SH-SY5Y (cell line): ENCODE data around the gene AP1S3.

ENCODE experiments used
- GATA2 ChIP-seq: IDR thresholded peaks from 2 replicates; pipeline ENCODE4 v1.6.1; 2011; ENCODE audit warnings: mild to moderate bottlenecking, low read depth, low read length
- GATA3 ChIP-seq: IDR thresholded peaks from 2 replicates; pipeline ENCODE4 v1.6.1; 2011; ENCODE audit warnings: low read depth, mild to moderate bottlenecking, low read length, moderate library complexity

DNA sequence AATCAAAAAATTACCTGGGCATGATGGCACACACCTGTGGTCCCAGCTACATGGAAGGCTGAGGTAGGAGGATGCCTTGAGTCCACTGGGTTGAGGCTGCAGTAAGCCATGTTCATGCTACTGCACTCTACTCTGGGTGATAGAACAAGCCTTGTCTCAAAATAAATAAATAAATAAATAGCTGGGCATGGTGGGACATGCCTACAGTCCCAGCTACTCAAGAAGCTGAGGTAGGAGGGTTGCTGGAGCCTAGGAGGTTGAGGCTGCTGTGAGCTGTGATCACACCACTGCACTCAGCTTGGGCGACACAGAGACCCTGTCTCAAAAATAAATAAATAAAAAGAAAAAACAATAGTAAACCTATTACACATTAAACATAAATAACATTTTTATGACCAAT is 3.0 kb downstream of the AP1S3 start:
- TF ChIP-seq GATA2 (no peak), GATA3 (no peak)
